Endothelial cell of umbilical vein (primary cell): Measurements from ENCODE around the gene CDS2. TPM values are rescaled to one million over a fixed set of nuclear protein-coding genes. Genes with fewer than 3 reads are reported as not detected.

Source experiments
- BruUV-seq: library from RNA; stranded (reverse); fragments of 400-500 nt; replicated peaks from 2 replicates; lab custom pipeline; 2021; lab: Mats Ljungman, UMichigan
- CTCF ChIA-PET: fragments of 300-600, 350-600 bp; sonication (Branson Sonifier 250); formaldehyde crosslinking; loops from one replicate; lab custom pipeline; 2021; ENCODE audit warnings: antibody characterized with exemption, inconsistent platforms; lab: Charles Lee
- POLR2A ChIA-PET: fragments of 300-600, 350-600 bp; sonication (Branson Sonifier 250); formaldehyde crosslinking; loops from one replicate; lab custom pipeline; 2021; ENCODE audit warnings: antibody characterized with exemption, inconsistent platforms; lab: Charles Lee
- DNase-seq: peaks from one replicate; pipeline ENCODE4 v3.0.0-alpha.2; 2011; ENCODE audit warnings: low read depth, low spot score
- FAIRE-seq: peaks from 2 replicates; lab custom pipeline; 2011; peaks lifted over from hg19 to GRCh38; lab: Jason Lieb, UNC
- H2AFZ ChIP-seq: 2 replicates; pipeline ENCODE4 v1.6.0; 2012; ENCODE audit warnings: low read depth, low read length, control low read depth, inconsistent platforms
- H3K27ac ChIP-seq: 2 replicates; pipeline ENCODE4 v1.5.1; 2011; ENCODE audit warnings: low read depth, mild to moderate bottlenecking, control low read depth, low read length, moderate library complexity; ENCODE audit not compliant: insufficient read depth
- H3K27me3 ChIP-seq, 2 experiments: 2 replicates each; pipeline versions ENCODE4 v1.6.0 to v1.6.1; 2011; ENCODE audit warnings: low read length in 2 of 2, mixed read lengths in 1 of 2; ENCODE audit not compliant: control insufficient read depth in 2 of 2, insufficient read depth in 2 of 2
- H3K36me3 ChIP-seq, 2 experiments: 2 replicates in 1 of 2; 3 replicates in 1 of 2; pipeline ENCODE4 v1.5.1; 2011; ENCODE audit warnings: low read length in 2 of 2, mild to moderate bottlenecking in 1 of 2, moderate library complexity in 1 of 2; ENCODE audit not compliant: control insufficient read depth in 2 of 2, insufficient read depth in 2 of 2; ENCODE audit errors: extremely low read depth in 1 of 2
- H3K4me1 ChIP-seq: 3 replicates; pipeline ENCODE4 v1.5.1; 2011; ENCODE audit warnings: mild to moderate bottlenecking, low read length; ENCODE audit not compliant: control insufficient read depth, insufficient read depth; ENCODE audit errors: extremely low read depth
- H3K4me2 ChIP-seq: 2 replicates; pipeline ENCODE4 v1.6.1; 2011; ENCODE audit warnings: low read length, control low read depth, mixed read lengths; ENCODE audit not compliant: insufficient read depth
- H3K4me3 ChIP-seq, 3 experiments: fragments of 200-600 bp in 1 of 3; sonication (generic), shearing (Covaris generic) in 1 of 3; replicated peaks in 1 of 3; 2 replicates each; pipeline ENCODE4 v1.5.1; 2011 to 2016; ENCODE audit warnings: control low read depth in 3 of 3, low read length in 3 of 3, mild to moderate bottlenecking in 2 of 3, inconsistent platforms in 1 of 3, low read depth in 1 of 3, moderate library complexity in 1 of 3; ENCODE audit not compliant: insufficient read depth in 1 of 3
- H3K79me2 ChIP-seq: 2 replicates; pipeline ENCODE4 v1.6.0; 2012; ENCODE audit warnings: low read length, inconsistent platforms; ENCODE audit not compliant: control insufficient read depth, insufficient read depth
- H3K9ac ChIP-seq: replicated peaks from 2 replicates; pipeline ENCODE3; 2011; ENCODE audit warnings: low read length, control low read depth; ENCODE audit not compliant: insufficient read depth; ENCODE audit errors: extremely low read depth
- H3K9me1 ChIP-seq: replicated peaks from 3 replicates; pipeline ENCODE4 v1.6.0; 2011; ENCODE audit warnings: mild to moderate bottlenecking, low read length; ENCODE audit not compliant: control insufficient read depth, insufficient read depth; ENCODE audit errors: extremely low read depth
- H3K9me3 ChIP-seq: replicated peaks from 2 replicates; pipeline ENCODE4 v1.5.1; 2012; ENCODE audit warnings: low read length, inconsistent platforms; ENCODE audit not compliant: control insufficient read depth, insufficient read depth
- H4K20me1 ChIP-seq: replicated peaks from 2 replicates; pipeline ENCODE3; 2011; ENCODE audit warnings: mild to moderate bottlenecking, low read length; ENCODE audit not compliant: control insufficient read depth, insufficient read depth; ENCODE audit errors: extremely low read depth
- CTCF ChIP-seq, 2 donors: IDR thresholded peaks; 1 replicate in 1 of 2; 2 replicates in 1 of 2; pipeline ENCODE4 v1.5.1; 2011; ENCODE audit warnings: low read length in 2 of 2, mild to moderate bottlenecking in 2 of 2, moderate library complexity in 2 of 2, control low read depth in 1 of 2, inconsistent platforms in 1 of 2, low read depth in 1 of 2; ENCODE audit not compliant: insufficient read depth in 1 of 2; ENCODE audit errors: extremely low read depth in 1 of 2
- EZH2 ChIP-seq: IDR thresholded peaks from 2 replicates; pipeline ENCODE4 v1.6.1; 2012; ENCODE audit warnings: borderline replicate concordance, low read depth, mild to moderate bottlenecking, moderate library complexity, low read length, inconsistent platforms; ENCODE audit not compliant: severe bottlenecking
- FOS ChIP-seq: IDR thresholded peaks from 2 replicates; pipeline ENCODE4 v1.6.1; 2011; ENCODE audit warnings: mild to moderate bottlenecking, low read length, moderate library complexity, borderline replicate concordance; ENCODE audit not compliant: insufficient read depth
- GATA2 ChIP-seq: IDR thresholded peaks from 2 replicates; pipeline ENCODE4 v1.7.0; 2011; ENCODE audit warnings: low read depth, mild to moderate bottlenecking, moderate library complexity, mixed read lengths, low read length; ENCODE audit not compliant: insufficient read length, insufficient read depth
- JUN ChIP-seq: IDR thresholded peaks from 2 replicates; pipeline ENCODE4 v1.6.1; 2011; ENCODE audit warnings: borderline replicate concordance, low read depth; ENCODE audit not compliant: insufficient read length, insufficient read depth
- MYC ChIP-seq: IDR thresholded peaks from one replicate; pipeline ENCODE4 v1.6.1; 2011; ENCODE audit warnings: mild to moderate bottlenecking, low read depth, low read length
- POLR2A ChIP-seq: IDR thresholded peaks from 2 replicates; pipeline ENCODE4 v1.6.1; 2012; ENCODE audit warnings: low read depth, mild to moderate bottlenecking, control low read depth, low read length
- POLR2AphosphoS5 ChIP-seq: IDR thresholded peaks from 2 replicates; pipeline ENCODE4 v1.6.1; 2012; ENCODE audit warnings: low read depth, mild to moderate bottlenecking, control low read depth, low read length, moderate library complexity; ENCODE audit not compliant: insufficient read depth
- dilution Hi-C: fragments of 300-500 bp; cut with MboI; formaldehyde crosslinking; loops from one replicate; pipeline ENCODE4 v1.15.0; 2019; ENCODE audit warnings: low sequenced_read_pairs; ENCODE audit not compliant: extremely low pct_ligation_motif_present
- intact Hi-C: fragments of 100-400 bp; cut with micrococcal nuclease; formaldehyde crosslinking; loops from one replicate; pipeline ENCODE4 v1.10.0; 2022
- polyA plus RNA-seq, 4 experiments: library from polyadenylated mRNA; depleted of rRNA in 3 of 4; stranded (reverse) in 3 of 4; unstranded in 1 of 4; fragments of >200 nt; gene quantifications; 2 replicates each; pipeline versions ENCODE4 v1.2.1 to v1.2.3, GENCODE V29; 2011 to 2012; ENCODE audit warnings: missing spikeins in 1 of 4
- total RNA-seq: library from RNA; stranded (reverse); gene quantifications from 2 replicates; pipeline ENCODE4 v1.2.3, GENCODE V29; 2021
- TF ChIP-seq, protein P1 (sequence below): IDR thresholded peaks from 2 replicates; pipeline ENCODE4 v1.6.1; 2011; ENCODE audit not compliant: insufficient read depth, insufficient read length

CDS2 gene
- total and polyA plus RNA-seq, 2 donors (not counting 3 experiments of a cell fraction or from before 2014, with no cell fraction given) = 47.0 to 49.0 TPM

DNA sequence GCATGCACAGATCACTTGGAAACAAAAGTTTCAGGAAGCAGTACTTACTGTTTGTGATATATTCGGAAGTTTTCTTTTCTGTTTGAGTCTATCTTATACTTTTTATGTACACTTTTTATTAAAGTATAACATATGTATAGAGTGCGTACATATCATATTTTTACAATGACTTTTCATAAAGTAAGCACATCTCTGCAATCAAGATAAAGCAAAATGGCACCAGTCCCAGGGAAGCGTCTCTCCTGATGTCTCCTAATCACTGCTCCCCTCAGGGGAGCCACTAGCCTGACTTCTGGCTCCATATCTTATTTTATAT lies 26.3 kb downstream of the CDS2 start:
- POLR2A ChIA-PET = no interaction called here
- Histone ChIP-seq H3K9ac (no peak overlapping the region), H4K20me1 (peaks cover 3% of the 10 kb centered on the region), H3K4me2 (no peak overlapping the region), H3K79me2 (peaks cover 36% of the 10 kb centered on the region), H3K9me3 (no peaks in the 10 kb centered on the region), H2AFZ (no peak overlapping the region), H3K4me1 (peaks cover 22% of the 10 kb centered on the region), H3K27me3 (no peaks in the 10 kb centered on the region), H3K9me1 (no peaks in the 10 kb centered on the region), H3K36me3 (no peaks in the 10 kb centered on the region), H3K27ac (no peak overlapping the region), H3K4me3 (no peak overlapping the region)
- FAIRE-seq (no peak), DNase-seq (no peak)
- intact Hi-C loops = no loop called here
- CTCF ChIA-PET = interaction anchor here (0.9 to 3.1 kb wide), 4 partner anchors 12 to 39 kb away, joined by 3 to 16 read pairs (median 4); partner anchors contain the start of gene CDS2
- no peak for TF ChIP-seq POLR2A
- TF ChIP-seq GATA2 = no peak
- TF ChIP-seq CTCF (IDR thresholded peaks at IDR 0.05; ENCODE audit: extremely low read depth in 1 of 2, insufficient read depth in 1 of 2, low read depth in 1 of 2, low read length in 2 of 2) = no peak
- no peak for TF ChIP-seq MYC
- no peak for TF ChIP-seq JUN
- no peak for TF ChIP-seq EZH2
- TF ChIP-seq, protein P1, sequence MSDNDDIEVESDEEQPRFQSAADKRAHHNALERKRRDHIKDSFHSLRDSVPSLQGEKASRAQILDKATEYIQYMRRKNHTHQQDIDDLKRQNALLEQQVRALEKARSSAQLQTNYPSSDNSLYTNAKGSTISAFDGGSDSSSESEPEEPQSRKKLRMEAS = no peak
- no peak for TF ChIP-seq FOS
- no peak for TF ChIP-seq POLR2AphosphoS5
- BruUV-seq = no TSS peak
- dilution Hi-C loops = no loop called here
